Endometrial microvascular endothelial cells (primary cell): ENCODE results near the gene KPNA2. TPM values are rescaled to one million over a fixed set of nuclear protein-coding genes. Genes with fewer than 3 reads are reported as not detected.
"Not testable (repeated sequence)": the region's sequence is repeated elsewhere in the genome, so short reads cannot be mapped to it uniquely, and the experiment has no call there.

Experiments used
- in situ Hi-C: cut with HindIII; loops from 2 replicates; pipeline ENCODE4 v1.10.0; 2017; ENCODE audit warnings: low sequenced_read_pairs, low pct_unique_long_range_greater_than_20kb; ENCODE audit errors: inconsistent ontology term
- total RNA-seq: library from RNA; depleted of rRNA; stranded (reverse); fragments of >200 nt; gene quantifications from one replicate; pipeline ENCODE4 v1.2.3, GENCODE V29; 2015; ENCODE audit errors: inconsistent ontology term

The KPNA2 gene
- total RNA-seq, 1 donor from 2014 or later = 322 TPM

DNA sequence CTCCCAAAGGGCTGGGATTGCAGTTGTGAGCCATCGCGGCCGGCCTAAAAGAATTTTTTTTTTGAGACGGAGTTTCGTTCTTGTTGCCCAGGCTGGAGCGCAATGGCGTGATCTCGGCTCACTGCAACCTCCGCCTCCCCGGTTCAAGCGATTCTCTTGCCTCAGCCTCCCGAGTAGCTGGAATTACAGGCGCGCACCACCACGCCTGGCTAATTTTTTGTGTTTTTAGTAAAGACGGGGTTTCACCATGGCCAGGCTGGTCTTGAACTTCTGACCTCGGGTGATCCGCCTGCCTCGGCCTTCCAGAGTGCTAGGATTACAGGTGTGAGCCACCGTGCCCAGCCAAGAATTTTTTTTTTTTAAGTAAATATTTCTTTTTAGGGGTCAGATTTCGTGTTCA is 17.0 kb upstream of the KPNA2 start:
- in situ Hi-C loops = not testable (repeated sequence)

DNA sequence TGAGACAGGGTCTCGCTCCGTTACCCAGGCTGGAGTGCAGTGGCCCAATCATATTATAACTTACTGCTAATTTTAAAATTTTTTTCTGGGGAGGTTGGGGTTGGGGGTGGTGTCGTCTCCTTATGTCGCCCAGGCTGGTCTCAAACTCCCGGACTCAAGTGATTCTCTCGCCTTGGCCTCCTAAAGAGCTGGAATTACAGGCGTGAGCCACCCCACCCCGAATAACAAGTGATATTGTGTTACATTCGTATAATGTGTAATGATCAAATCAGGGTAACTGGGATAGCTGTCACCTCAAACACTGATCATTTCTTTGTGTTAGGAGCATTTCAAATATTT is 16.2 kb upstream of the KPNA2 start:
- in situ Hi-C loops = no loop called here

DNA sequence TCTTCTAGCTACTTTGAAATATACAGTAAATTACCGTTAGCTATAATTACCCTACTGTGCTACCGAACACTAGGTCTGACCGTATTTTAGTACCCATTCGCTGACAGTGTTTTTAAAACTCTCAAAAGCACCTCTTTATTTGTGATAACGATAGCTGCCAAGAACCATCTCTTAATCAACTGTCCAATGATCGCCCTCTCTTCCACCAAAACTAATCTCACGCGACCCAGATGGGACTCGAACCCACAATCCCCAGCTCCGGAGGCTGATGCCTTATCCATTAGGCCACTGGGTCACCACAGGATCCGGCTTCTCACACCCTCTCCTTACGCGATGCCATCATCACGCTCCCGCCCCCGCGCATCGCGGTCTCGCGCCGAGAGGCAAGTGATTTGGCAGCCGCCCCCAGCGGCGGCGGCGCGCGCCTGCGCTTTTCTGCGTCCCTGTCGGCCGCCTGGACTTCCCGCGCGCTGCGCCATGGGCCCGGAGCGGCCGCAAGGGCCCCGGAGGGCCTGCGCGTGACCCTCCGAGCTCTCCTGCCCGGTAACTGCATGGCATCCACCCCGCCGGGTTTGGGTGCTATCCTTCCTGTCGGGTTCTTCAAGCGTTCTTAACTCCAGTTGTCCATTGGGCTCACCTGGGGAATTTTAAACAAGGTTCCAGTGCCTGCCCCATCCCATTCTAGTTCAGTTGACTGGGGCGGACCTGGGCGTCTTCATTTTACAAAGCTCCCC is 15.7 kb upstream of the KPNA2 start:
- in situ Hi-C loops = no loop called here

DNA sequence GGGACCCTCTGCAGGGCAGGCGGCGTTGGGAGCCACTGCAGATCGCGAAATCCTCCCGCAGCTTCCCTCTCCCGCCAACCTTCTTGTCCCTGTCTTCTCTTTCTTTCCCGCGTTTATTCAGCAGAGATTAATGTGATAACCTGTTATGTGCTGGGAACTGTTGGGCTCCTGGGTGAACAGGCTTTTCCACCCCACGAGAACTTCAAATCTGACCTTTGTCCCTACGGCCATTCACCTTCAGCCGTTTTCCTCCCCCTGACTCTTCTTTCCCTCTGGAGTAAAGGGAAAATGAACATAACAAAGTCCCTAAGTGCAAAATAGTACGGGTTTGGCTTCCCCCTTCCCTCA is 15.2 kb upstream of the KPNA2 start:
- in situ Hi-C loops = no loop called here

DNA sequence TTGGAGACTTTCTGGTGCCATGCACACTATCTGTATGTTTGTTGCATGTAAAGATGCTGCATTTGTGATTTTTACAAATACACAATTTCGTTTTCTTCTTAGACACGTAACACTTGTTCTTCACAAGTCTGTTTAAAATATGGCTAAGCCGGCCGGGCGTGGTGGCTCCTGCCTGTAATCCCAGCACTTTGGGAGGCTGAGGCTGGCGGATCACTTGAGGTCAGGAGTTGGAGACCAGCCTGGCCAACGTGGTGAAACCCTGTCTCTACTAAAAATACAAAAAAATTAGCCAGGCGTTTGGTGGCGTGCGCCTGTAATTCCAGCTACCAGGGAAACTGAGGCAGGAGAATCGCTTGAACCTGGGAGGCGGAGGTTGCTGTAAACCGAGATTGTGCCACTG is 14.7 kb upstream of the KPNA2 start:
- in situ Hi-C loops = not testable (repeated sequence)

DNA sequence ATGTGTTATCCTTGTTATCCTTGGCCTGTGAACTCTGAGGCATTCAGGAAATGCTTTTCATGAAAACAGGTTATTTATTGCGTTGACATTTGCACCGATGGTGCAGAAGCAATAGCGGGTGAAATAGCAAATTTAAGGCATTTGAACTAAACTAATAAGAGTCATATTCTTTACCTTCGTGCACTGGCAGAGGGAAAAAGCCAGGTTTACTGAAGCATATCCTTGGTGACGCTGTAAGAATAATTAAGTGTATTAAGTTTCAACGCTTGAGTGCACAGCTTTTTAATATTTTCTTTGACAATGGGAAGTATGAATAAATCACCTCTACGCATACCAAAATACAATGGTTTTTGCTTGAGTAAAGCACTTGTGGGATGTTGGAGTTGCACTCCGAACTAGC is 13.6 kb upstream of the KPNA2 start:
- in situ Hi-C loops = no loop called here

DNA sequence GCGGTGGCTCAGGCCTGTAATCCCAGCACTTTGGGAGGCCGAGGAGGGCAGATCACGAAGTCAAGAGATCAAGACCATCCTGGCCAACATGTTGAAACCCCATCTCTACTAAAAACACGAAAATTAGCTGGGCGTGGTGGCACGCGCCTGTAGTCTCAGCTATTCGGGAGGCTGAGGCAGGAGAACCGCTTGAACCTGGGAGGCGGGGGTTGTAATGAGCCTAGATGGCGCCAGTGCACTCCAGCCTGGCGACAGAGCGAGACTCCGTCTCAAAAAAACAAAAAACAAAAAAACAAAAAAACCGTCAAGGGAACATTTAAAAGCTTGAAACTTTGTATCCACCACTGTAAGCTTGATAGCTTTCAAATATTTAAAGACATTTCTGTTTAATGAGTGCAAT is 13.0 kb upstream of the KPNA2 start:
- in situ Hi-C loops = not testable (repeated sequence)

DNA sequence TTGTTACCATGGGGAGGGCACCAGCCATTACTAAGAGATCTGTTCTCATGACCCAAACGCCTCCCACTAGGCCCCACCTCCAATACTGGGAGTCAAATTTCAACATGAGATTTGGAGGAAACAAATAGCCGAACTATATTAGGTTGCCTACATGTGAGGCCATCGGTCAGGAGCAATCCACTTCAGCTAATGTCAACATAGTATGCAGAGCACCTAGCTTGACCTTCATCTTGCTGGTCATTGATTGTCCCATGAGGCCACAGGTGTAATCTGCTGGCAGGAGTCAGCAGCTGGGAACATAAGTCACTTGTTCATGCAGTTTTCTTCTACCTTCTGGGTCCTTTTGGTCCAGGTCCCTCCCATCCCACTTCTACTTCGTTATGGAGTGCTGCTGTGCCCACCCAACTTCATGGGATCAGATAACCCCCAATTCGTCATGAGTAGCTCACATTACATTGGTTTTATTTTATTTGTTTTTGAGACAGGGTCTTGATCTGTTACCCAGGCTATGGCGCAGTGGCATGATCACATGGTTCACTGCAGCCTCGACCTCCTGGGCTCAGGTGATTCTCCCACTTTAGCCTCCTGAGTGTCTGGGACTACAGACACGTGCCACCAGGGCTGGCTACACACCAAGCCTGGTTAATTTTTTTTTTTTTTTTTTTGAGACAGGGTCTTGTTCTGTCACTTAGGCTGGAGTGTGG is 5.9 kb upstream of the KPNA2 start:
- in situ Hi-C loops = no loop called here

DNA sequence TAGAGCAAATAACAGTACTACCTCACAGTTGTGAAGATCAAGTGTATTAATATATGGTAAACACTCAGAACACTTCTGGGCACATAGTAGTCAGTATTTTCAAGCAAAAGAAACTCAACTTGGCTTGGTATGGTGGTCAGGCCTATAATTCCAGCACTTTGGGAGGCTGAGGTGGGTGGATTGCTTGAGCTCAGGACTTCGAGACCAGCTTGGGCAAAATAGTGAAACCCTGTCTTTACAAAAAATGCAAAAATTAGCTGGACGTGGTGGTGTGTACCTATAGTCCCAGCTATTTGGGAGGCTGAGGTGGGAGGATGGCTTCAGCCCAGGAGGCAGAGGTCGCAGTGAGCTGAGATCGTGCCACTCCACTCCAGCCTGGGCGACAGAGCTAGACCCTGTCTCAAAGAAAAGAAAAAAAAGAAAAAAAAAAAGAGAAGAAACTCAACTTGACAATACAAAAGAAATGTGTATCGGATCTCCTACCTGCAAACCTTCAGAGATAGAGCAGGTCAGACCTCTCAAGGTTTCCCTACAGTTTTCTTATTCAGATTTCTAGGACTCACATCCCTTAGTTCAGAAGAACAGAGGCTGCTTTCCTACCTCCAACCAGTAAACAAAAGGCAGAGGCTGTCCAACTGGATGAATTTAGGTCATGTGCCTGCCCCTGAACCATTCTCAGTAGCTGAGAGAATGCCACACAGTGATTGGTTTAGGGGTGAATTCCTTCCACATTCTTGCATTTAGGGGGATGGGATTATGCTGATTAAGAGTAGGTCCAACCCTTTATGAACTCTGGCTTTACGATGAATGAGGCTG is 1.7 kb upstream of the KPNA2 start:
- in situ Hi-C loops = no loop called here

DNA sequence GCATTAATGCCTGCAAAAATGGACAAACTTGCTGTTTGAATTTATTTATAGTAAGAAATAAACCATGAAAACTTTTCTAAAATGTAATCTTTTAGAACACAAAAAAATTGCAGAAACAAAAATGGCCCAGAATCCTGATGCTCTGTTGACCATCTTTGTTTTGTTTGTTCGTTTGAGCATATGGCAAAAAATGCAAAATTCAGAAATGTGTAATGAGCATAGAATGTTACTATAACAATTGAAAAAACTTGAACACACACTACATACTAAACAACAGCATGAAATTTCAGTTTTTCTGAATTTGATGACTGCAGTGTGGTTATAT is 1.1 kb upstream of the KPNA2 start:
- in situ Hi-C loops = no loop called here

DNA sequence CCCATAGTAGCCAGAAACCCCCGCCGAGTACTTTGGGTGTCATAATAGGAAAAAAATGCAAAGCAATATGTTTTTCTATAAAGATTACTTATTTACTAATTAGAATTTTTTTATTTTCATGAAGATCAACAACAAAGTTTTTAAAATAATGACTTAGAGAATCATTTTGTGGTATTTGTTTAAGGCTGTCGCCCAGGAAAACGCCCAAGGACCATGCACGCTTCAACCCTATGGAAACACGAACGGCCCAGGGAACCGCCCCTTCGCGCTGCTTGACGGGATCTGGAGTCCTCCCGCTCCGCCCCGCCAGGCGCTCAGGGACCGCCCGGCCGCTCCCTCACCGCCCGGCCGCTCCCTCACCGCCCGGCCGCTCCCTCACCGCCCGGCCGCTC is 408 bp upstream of the KPNA2 start:
- in situ Hi-C loops = no loop called here

DNA sequence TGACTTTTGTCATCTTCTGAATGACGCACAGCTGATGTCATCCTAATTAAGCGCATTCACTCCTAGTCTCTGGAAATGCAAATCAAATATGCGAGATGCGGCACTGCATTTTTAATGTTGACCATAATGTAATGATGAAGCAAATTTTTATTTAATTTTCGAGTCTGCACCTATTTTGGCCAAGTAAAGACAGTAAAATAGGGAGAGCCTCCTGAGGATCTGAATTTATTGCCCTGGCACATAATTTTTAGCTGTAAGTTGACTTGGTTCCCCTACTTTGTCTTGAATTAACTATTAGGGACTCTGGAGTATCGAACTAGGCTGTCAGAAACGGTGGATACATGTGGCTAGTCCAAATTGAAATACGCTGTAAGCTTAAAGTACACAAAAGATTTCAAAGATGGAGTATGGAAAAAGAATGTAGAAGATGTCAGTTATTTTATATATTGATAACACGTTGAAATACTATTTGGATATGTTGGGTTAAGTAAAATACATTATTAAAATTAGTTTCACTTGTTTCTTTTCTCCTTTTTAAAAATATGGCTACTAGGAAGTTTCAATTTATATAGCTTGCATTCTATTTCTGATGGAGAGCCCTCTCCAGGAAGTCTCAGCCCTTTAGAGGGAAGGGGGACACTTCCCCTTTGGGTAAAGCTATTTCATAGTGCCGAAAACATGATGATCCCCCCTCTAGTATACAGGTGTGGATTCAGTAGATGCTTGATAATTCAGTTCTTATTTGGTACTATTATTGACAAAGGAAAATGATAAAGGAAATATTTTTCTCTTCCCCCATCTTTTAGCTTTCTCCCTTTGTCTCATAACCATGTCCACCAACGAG is 991 bp downstream of the KPNA2 start:
- in situ Hi-C loops = no loop called here

DNA sequence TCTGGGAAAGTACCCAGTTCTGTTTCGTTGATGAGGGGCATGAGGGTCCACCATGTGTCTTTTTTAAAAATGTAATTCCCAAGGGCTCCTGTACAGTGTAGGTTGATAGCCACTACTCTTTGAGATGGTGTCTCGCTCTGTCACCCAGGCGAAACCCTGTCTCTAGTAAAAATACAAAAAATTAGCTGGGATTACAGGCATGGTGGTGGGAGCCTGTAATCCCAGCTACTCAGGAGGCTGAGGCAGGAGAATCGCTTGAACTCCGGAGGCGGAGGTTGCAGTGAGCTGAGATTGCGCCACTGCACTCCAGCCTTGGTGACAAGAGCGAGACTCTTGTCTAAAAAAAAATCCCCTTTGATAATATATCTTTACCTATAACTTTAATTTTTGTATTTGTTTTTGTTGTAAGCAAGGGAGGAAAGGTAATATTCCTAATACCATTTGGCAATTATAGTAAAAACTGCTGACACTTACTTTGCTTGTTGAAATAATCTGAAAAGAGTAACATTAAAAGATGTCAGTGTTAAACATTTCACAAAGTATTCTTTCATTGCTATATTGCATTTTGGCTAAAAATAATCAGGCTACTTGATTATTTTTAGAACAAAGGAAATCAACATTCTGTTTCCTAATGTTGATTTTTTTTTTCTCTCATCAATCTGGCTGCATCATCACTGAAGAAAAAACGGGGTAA is 11.8 kb downstream of the KPNA2 start:
- in situ Hi-C loops = no loop called here

DNA sequence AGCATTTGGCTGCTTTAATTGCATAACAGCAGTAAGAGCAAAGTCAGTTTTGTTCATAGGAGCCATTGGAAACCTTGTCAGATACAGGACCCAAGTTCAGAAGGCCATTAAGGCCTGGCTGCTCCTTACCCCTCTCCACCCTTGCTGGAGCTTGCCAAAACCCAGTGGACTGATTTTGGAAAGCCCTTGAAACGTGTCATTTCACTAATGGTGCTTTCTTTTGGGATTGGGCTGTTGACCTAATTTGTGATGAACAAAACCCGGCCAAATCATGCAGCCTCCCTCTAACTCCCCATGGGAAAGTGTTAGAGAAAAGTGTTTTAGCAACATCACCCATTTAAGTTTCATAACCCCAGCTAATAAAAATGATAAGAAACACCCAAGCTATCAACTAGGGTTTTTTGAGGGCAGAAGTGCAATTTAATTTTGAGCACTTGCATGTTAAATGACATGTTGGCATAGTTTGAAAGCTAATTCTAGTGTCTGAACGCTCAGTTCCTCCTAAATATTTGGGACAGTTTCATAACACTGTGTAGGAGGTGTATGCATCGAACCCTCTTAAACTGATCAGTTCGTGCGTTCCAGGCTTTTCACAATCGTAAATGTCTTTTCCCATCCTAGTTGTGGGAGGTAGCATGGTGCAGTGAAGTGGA is 12.5 kb downstream of the KPNA2 start:
- in situ Hi-C loops = not testable (repeated sequence)

DNA sequence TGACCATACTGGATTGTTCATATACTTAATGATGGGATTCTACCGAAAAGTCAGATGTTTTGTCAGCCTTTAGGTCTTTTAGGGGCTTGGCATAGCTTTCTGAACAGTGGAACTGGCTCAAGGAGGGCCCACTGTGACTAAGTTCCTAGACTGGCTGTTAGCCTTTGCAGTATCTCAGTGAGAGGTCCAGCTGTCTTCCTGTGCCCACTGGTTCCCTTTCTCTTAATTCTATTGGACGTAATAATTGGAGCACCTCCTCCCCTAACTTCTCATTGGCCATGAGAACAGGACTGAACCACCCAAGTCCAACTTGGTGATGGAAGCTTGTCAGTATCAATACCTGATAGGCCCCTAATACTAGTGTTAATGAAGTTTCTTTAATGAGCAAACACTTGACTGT is 13.5 kb downstream of the KPNA2 start:
- in situ Hi-C loops = no loop called here

DNA sequence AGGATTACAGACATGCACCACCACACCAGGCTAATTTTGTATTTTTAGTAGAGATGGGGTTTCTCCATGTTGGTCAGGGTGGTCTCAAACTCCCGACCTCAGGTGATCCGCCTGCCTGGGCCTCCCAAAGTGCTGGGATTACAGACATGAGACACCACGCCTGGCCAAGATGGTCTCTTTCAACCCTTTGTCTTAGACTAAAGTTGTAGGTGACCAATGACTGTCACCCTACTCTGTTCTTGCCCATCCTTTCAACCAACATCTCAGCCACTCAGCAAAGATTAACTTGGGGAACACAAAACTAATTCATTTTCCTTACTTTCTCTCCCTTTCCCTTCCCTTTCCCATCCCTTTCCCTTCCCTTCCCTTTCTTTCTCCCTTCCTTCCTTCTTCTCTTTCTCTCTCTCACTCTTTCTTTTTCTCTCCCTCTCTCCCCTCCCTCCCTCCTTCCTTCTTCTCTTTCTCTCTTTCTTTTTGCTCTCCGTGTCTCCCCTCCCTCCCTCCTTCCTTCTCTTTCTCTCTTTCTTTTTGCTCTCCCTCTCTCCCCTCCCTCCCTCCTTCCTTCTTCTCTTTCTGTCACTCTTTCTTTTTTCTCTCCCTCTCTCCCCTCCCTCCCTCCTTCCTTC is 14.4 kb downstream of the KPNA2 start:
- in situ Hi-C loops = not testable (repeated sequence)

DNA sequence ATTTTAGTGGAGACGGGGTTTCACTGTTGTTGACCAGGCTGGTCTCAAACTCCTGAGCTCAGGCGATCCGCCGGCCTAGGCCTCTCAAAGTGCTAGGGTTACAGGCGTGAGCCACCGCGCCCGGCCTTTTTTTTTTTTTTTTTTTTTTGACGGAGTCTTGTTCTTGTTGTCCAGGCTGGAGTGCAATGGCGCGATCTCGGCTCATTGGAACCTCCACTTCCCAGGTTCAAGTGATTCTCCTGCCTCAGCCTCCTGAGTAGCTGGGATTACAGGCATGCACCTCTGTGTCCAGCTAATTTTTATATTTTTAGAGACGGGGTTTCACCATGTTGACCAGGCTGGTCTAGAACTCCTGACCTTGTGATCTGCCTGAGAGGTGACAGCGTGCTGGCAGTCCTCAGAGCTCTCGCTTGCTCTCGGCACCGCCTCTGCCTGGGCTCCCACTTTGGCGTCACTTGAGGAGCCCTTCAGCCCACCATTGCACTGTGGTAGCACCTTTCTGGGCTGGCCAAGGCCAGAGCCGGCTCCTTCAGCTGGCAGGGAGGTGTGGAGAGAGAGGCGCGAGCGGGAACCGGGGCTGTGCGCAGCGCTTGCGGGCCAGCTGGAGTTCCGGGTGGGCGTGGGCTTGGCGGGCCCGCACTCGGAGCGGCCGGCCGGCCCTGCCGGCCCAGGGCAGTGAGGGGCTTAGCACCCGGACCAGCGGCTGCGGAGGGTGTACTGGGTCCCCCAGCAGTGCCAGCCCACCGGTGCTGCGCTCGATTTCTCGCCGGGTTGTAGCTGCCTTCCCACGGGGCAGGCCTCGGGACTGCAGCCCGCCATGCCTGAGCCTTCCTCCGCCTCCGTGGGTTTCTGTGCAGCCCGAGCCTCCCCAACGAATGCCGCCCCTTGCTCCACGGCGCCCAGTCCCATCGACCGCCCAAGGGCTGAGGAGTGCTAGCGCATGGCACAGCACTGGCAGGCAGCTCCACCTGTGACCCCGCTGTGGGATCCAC is 16.1 kb downstream of the KPNA2 start:
- in situ Hi-C loops = not testable (repeated sequence)
